ENCODE data around the gene FMC1.

FMC1 gene

GRCh38 chr7:139394540-139394939 lies 53.4 kb downstream of the FMC1 start:
- no peaks in the 10 kb centered on the region for H3K27me3 ChIP-seq (ENCODE audit: control insufficient read depth, insufficient read depth, low read length)
- H3K27ac ChIP-seq (ENCODE audit: low read depth, low read length) = no peak overlapping the region
- no peaks in the 10 kb centered on the region for H3K4me1 ChIP-seq (ENCODE audit: control insufficient read depth, insufficient read depth, low read length)
- no peak overlapping the region for H3K9ac ChIP-seq (ENCODE audit: low read length)
- peaks cover 6% of the 10 kb centered on the region for H3K36me3 ChIP-seq (ENCODE audit: control insufficient read depth, insufficient read depth, low read length)
- H3K4me3 ChIP-seq (ENCODE audit: low read length) = no peak overlapping the region

Data from rectal smooth muscle tissue (tissue), 1 donor.